Tibial nerve (tissue), 3 donors: ENCODE measurements around the gene FARSB.

Source experiments
- POLR2A ChIP-seq, 2 donors: fragments of 450-650 bp; IDR thresholded peaks; one replicate each; pipeline ENCODE4 v1.6.1; 2017; ENCODE audit warnings: antibody characterized with exemption in 2 of 2, mild to moderate bottlenecking in 2 of 2, moderate library complexity in 2 of 2
- TF ChIP-seq, protein P1 (sequence below), 5 experiments: fragments of 200-600 bp in 3 of 5; fragments of 450-650 bp in 2 of 5; sonication (generic) in 3 of 5; IDR thresholded peaks; one replicate each; pipeline ENCODE4 v1.5.1; 2016 to 2019; ENCODE audit warnings: antibody characterized with exemption in 5 of 5, mild to moderate bottlenecking in 3 of 5, moderate library complexity in 2 of 5

GRCh38 chr2:222545823-222546795 is 109.8 kb downstream of the FARSB start:
- TF ChIP-seq, protein P1, sequence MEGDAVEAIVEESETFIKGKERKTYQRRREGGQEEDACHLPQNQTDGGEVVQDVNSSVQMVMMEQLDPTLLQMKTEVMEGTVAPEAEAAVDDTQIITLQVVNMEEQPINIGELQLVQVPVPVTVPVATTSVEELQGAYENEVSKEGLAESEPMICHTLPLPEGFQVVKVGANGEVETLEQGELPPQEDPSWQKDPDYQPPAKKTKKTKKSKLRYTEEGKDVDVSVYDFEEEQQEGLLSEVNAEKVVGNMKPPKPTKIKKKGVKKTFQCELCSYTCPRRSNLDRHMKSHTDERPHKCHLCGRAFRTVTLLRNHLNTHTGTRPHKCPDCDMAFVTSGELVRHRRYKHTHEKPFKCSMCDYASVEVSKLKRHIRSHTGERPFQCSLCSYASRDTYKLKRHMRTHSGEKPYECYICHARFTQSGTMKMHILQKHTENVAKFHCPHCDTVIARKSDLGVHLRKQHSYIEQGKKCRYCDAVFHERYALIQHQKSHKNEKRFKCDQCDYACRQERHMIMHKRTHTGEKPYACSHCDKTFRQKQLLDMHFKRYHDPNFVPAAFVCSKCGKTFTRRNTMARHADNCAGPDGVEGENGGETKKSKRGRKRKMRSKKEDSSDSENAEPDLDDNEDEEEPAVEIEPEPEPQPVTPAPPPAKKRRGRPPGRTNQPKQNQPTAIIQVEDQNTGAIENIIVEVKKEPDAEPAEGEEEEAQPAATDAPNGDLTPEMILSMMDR (IDR thresholded peaks at IDR 0.05) = no peak
- TF ChIP-seq POLR2A (IDR thresholded peaks at IDR 0.05) = no peak
